HEK293 (cell line): ENCODE results near the gene MRPL34.
A peak's percentile ranks its signal among the peaks of the same experiment; 100 is the strongest.

Experiments used
- BCL11B ChIP-seq: fragments of 450-650 bp; formaldehyde crosslinking; IDR thresholded peaks from 2 replicates; pipeline ENCODE4 v1.5.1; 2016; ENCODE audit warnings: low read depth, missing biosample characterization, missing genetic modification characterization
- EGR2 ChIP-seq: fragments of 450-650 bp; formaldehyde crosslinking; IDR thresholded peaks from 2 replicates; pipeline ENCODE4 v1.5.1; 2016; ENCODE audit warnings: low read depth, missing biosample characterization, missing genetic modification characterization
- GLIS1 ChIP-seq: fragments of 450-650 bp; formaldehyde crosslinking; IDR thresholded peaks from 2 replicates; pipeline ENCODE4 v1.5.1; 2016; ENCODE audit warnings: missing biosample characterization, missing genetic modification characterization
- KLF16 ChIP-seq: fragments of 450-650 bp; formaldehyde crosslinking; IDR thresholded peaks from 2 replicates; pipeline ENCODE4 v1.5.1; 2017; ENCODE audit warnings: missing biosample characterization, missing genetic modification characterization
- KLF8 ChIP-seq: fragments of 450-650 bp; formaldehyde crosslinking; IDR thresholded peaks from 2 replicates; pipeline ENCODE4 v1.5.1; 2016; ENCODE audit warnings: missing biosample characterization, missing genetic modification characterization
- MEIS1 ChIP-seq: sonication (generic); formaldehyde crosslinking; IDR thresholded peaks from 2 replicates; pipeline ENCODE4 v1.8.1; 2022; ENCODE audit warnings: missing genetic modification reagents, mild to moderate bottlenecking, borderline replicate concordance
- OSR2 ChIP-seq: fragments of 450-650 bp; formaldehyde crosslinking; IDR thresholded peaks from 2 replicates; pipeline ENCODE4 v1.5.1; 2016; ENCODE audit warnings: missing biosample characterization, missing genetic modification characterization
- SP2 ChIP-seq: fragments of 450-650 bp; formaldehyde crosslinking; IDR thresholded peaks from 2 replicates; pipeline ENCODE4 v1.5.1; 2016; ENCODE audit warnings: missing biosample characterization, missing genetic modification characterization
- SP3 ChIP-seq: fragments of 450-650 bp; formaldehyde crosslinking; IDR thresholded peaks from 2 replicates; pipeline ENCODE4 v1.5.1; 2016; ENCODE audit warnings: missing biosample characterization, missing genetic modification characterization
- ZBTB20 ChIP-seq: fragments of 450-650 bp; formaldehyde crosslinking; IDR thresholded peaks from 2 replicates; pipeline ENCODE4 v1.5.1; 2016; ENCODE audit warnings: missing biosample characterization, missing genetic modification characterization
- ZBTB7A ChIP-seq: fragments of 450-650 bp; formaldehyde crosslinking; IDR thresholded peaks from 2 replicates; pipeline ENCODE4 v1.5.1; 2016; ENCODE audit warnings: low read depth, missing biosample characterization, missing genetic modification characterization
- ZBTB8A ChIP-seq: fragments of 450-650 bp; formaldehyde crosslinking; IDR thresholded peaks from 2 replicates; pipeline ENCODE4 v1.5.1; 2016; ENCODE audit warnings: missing biosample characterization, missing genetic modification characterization
- ZFHX2 ChIP-seq: fragments of 450-650 bp; formaldehyde crosslinking; conservative IDR thresholded peaks from 2 replicates; pipeline ENCODE4 v1.5.1; 2016; ENCODE audit warnings: missing biosample characterization, missing genetic modification characterization
- ZFP69B ChIP-seq: fragments of 450-650 bp; formaldehyde crosslinking; IDR thresholded peaks from 2 replicates; pipeline ENCODE4 v1.5.1; 2016; ENCODE audit warnings: missing biosample characterization, missing genetic modification characterization
- ZIC2 ChIP-seq: fragments of 450-650 bp; formaldehyde crosslinking; IDR thresholded peaks from 2 replicates; pipeline ENCODE4 v1.5.1; 2016; ENCODE audit warnings: missing biosample characterization, missing genetic modification characterization
- ZNF19 ChIP-seq: fragments of 450-650 bp; formaldehyde crosslinking; IDR thresholded peaks from 2 replicates; pipeline ENCODE4; 2016; ENCODE audit warnings: missing biosample characterization, missing genetic modification characterization, low read depth
- ZNF335 ChIP-seq: fragments of 450-650 bp; formaldehyde crosslinking; conservative IDR thresholded peaks from 2 replicates; pipeline ENCODE4 v1.5.1; 2016; ENCODE audit warnings: missing biosample characterization, missing genetic modification characterization
- ZNF37A ChIP-seq: fragments of 450-650 bp; IDR thresholded peaks from 2 replicates; pipeline ENCODE4 v1.5.1; 2018; ENCODE audit warnings: missing biosample characterization, missing genetic modification characterization
- ZNF423 ChIP-seq: fragments of 450-650 bp; formaldehyde crosslinking; IDR thresholded peaks from 2 replicates; pipeline ENCODE4 v1.5.1; 2016; ENCODE audit warnings: missing biosample characterization, missing genetic modification characterization
- ZNF510 ChIP-seq: fragments of 450-650 bp; formaldehyde crosslinking; IDR thresholded peaks from 2 replicates; pipeline ENCODE4 v1.5.1; 2018; ENCODE audit warnings: mild to moderate bottlenecking, missing genetic modification characterization, missing biosample characterization; ENCODE audit not compliant: insufficient replicate concordance
- ZNF514 ChIP-seq: fragments of 450-650 bp; formaldehyde crosslinking; IDR thresholded peaks from 2 replicates; pipeline ENCODE4 v1.5.1; 2016; ENCODE audit warnings: missing biosample characterization, missing genetic modification characterization
- ZNF571 ChIP-seq: fragments of 450-650 bp; formaldehyde crosslinking; IDR thresholded peaks from 2 replicates; pipeline ENCODE4 v1.5.0; 2017; ENCODE audit warnings: missing biosample characterization, missing genetic modification characterization
- ZNF600 ChIP-seq: fragments of 450-650 bp; formaldehyde crosslinking; IDR thresholded peaks from 2 replicates; pipeline ENCODE4 v1.5.1; 2016; ENCODE audit warnings: missing biosample characterization, missing genetic modification characterization
- ZNF654 ChIP-seq: fragments of 450-650 bp; formaldehyde crosslinking; IDR thresholded peaks from 2 replicates; pipeline ENCODE4 v1.5.1; 2016; ENCODE audit warnings: low read depth, missing biosample characterization, missing genetic modification characterization
- ZNF792 ChIP-seq: fragments of 450-650 bp; formaldehyde crosslinking; IDR thresholded peaks from 2 replicates; pipeline ENCODE4 v1.5.1; 2016; ENCODE audit warnings: missing biosample characterization, missing genetic modification characterization
- ZXDB ChIP-seq: fragments of 450-650 bp; formaldehyde crosslinking; IDR thresholded peaks from 2 replicates; pipeline ENCODE4 v1.5.1; 2016; ENCODE audit warnings: missing biosample characterization, missing genetic modification characterization
- TF ChIP-seq, protein P1 (sequence below): fragments of 450-650 bp; formaldehyde crosslinking; IDR thresholded peaks from 2 replicates; pipeline ENCODE4 v1.5.0; 2017; ENCODE audit warnings: missing biosample characterization, missing genetic modification characterization, borderline replicate concordance
- TF ChIP-seq, protein P2 (sequence below): fragments of 450-650 bp; IDR thresholded peaks from 2 replicates; pipeline ENCODE4 v1.5.1; 2018; ENCODE audit warnings: missing biosample characterization, missing genetic modification characterization
- TF ChIP-seq, protein P3 (sequence below): fragments of 450-650 bp; formaldehyde crosslinking; IDR thresholded peaks from 2 replicates; pipeline ENCODE4 v1.5.1; 2016; ENCODE audit warnings: missing biosample characterization, missing genetic modification characterization
- TF ChIP-seq, protein P4 (sequence below): fragments of 450-650 bp; formaldehyde crosslinking; IDR thresholded peaks from 2 replicates; pipeline ENCODE4 v1.5.1; 2017; ENCODE audit warnings: missing biosample characterization, missing genetic modification characterization
- TF ChIP-seq, protein P5 (sequence below): fragments of 450-650 bp; formaldehyde crosslinking; IDR thresholded peaks from 2 replicates; pipeline ENCODE4 v1.5.1; 2016; ENCODE audit warnings: missing biosample characterization, missing genetic modification characterization
- TF ChIP-seq, protein P6 (sequence below): fragments of 450-650 bp; formaldehyde crosslinking; IDR thresholded peaks from 2 replicates; pipeline ENCODE4 v1.5.1; 2016; ENCODE audit warnings: missing biosample characterization, missing genetic modification characterization

MRPL34 gene

DNA sequence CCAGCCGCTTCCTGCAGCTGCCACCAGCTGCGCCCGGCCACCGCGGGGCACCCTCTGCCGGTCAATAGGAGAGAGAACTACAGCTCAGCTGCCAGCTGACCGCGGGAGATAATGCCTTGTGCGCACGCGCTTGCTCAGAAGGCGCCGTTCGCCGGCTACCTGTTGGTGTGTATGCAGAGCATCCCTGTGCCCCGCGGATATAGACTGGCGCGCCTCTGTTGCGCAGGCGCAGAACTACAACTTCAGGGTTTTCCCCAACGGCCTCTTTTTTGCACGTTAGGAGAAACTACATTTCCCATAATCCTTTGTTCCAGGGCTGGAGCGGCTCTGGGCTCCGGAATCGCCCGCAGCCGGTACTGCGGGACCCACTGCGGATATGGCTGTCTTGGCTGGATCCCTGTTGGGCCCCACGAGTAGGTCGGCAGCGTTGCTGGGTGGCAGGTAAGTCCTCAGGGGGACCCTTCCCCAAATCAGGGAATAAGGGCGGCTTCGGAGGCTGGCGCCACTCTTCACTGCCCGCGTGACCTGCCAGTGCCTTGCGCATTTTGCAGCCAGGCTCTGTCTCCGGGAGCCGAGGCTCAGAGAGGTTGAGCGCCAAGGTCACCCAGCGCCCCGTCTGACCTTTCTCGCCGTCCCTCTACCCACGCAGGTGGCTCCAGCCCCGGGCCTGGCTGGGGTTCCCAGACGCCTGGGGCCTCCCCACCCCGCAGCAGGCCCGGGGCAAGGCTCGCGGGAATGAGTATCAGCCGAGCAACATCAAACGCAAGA, at the start of gene MRPL34 (continued):
- TF ChIP-seq, protein P1, sequence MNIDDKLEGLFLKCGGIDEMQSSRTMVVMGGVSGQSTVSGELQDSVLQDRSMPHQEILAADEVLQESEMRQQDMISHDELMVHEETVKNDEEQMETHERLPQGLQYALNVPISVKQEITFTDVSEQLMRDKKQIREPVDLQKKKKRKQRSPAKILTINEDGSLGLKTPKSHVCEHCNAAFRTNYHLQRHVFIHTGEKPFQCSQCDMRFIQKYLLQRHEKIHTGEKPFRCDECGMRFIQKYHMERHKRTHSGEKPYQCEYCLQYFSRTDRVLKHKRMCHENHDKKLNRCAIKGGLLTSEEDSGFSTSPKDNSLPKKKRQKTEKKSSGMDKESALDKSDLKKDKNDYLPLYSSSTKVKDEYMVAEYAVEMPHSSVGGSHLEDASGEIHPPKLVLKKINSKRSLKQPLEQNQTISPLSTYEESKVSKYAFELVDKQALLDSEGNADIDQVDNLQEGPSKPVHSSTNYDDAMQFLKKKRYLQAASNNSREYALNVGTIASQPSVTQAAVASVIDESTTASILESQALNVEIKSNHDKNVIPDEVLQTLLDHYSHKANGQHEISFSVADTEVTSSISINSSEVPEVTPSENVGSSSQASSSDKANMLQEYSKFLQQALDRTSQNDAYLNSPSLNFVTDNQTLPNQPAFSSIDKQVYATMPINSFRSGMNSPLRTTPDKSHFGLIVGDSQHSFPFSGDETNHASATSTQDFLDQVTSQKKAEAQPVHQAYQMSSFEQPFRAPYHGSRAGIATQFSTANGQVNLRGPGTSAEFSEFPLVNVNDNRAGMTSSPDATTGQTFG (tag by site-specific recombination): no peak
- TF ChIP-seq ZFHX2 (tag by site-specific recombination): 0 out of 2 replicates have a peak, but pooled peaks have one; percentile 22
- no peak for TF ChIP-seq ZNF571 (tag by site-specific recombination)
- TF ChIP-seq ZNF654: peak; percentile 37
- TF ChIP-seq ZNF514 (tag by site-specific recombination): no peak
- TF ChIP-seq, protein P2, sequence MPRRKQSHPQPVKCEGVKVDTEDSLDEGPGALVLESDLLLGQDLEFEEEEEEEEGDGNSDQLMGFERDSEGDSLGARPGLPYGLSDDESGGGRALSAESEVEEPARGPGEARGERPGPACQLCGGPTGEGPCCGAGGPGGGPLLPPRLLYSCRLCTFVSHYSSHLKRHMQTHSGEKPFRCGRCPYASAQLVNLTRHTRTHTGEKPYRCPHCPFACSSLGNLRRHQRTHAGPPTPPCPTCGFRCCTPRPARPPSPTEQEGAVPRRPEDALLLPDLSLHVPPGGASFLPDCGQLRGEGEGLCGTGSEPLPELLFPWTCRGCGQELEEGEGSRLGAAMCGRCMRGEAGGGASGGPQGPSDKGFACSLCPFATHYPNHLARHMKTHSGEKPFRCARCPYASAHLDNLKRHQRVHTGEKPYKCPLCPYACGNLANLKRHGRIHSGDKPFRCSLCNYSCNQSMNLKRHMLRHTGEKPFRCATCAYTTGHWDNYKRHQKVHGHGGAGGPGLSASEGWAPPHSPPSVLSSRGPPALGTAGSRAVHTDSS (tag by site-specific recombination): no peak
- TF ChIP-seq MEIS1 (CRISPR knock-in tag): no peak
- TF ChIP-seq ZXDB (tag by site-specific recombination): peak; percentile 61; the same call in 1 of the 2 replicates
- peak; percentile 99 for TF ChIP-seq ZIC2
- TF ChIP-seq ZNF600 (tag by site-specific recombination): peak; percentile 89
- no peak for TF ChIP-seq ZNF510 (tag by site-specific recombination)
- peak; percentile 43; the same call in 1 of the 2 replicates for TF ChIP-seq KLF8 (tag by site-specific recombination)
- 0 out of 2 replicates have a peak, but pooled peaks have one; percentile 22 for TF ChIP-seq ZNF792 (tag by site-specific recombination)
- TF ChIP-seq, protein P3, sequence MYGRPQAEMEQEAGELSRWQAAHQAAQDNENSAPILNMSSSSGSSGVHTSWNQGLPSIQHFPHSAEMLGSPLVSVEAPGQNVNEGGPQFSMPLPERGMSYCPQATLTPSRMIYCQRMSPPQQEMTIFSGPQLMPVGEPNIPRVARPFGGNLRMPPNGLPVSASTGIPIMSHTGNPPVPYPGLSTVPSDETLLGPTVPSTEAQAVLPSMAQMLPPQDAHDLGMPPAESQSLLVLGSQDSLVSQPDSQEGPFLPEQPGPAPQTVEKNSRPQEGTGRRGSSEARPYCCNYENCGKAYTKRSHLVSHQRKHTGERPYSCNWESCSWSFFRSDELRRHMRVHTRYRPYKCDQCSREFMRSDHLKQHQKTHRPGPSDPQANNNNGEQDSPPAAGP (tag by site-specific recombination): 0 out of 2 replicates have a peak, but pooled peaks have one; percentile 25
- 0 out of 2 replicates have a peak, but pooled peaks have one; percentile 10 for TF ChIP-seq BCL11B (tag by site-specific recombination)
- TF ChIP-seq SP3 (tag by site-specific recombination): peak; percentile 64
- no peak for TF ChIP-seq EGR2 (tag by site-specific recombination)
- peak; percentile 96 for TF ChIP-seq ZBTB20 (tag by site-specific recombination)
- TF ChIP-seq ZFP69B: peak; percentile 99
- TF ChIP-seq KLF16: no peak
- TF ChIP-seq OSR2 (tag by site-specific recombination): peak; percentile 88
- TF ChIP-seq ZNF19 (tag by site-specific recombination): no peak
- TF ChIP-seq, protein P4, sequence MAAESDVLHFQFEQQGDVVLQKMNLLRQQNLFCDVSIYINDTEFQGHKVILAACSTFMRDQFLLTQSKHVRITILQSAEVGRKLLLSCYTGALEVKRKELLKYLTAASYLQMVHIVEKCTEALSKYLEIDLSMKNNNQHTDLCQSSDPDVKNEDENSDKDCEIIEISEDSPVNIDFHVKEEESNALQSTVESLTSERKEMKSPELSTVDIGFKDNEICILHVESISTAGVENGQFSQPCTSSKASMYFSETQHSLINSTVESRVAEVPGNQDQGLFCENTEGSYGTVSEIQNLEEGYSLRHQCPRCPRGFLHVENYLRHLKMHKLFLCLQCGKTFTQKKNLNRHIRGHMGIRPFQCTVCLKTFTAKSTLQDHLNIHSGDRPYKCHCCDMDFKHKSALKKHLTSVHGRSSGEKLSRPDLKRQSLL (tag by site-specific recombination): peak; percentile 99
- TF ChIP-seq, protein P5, sequence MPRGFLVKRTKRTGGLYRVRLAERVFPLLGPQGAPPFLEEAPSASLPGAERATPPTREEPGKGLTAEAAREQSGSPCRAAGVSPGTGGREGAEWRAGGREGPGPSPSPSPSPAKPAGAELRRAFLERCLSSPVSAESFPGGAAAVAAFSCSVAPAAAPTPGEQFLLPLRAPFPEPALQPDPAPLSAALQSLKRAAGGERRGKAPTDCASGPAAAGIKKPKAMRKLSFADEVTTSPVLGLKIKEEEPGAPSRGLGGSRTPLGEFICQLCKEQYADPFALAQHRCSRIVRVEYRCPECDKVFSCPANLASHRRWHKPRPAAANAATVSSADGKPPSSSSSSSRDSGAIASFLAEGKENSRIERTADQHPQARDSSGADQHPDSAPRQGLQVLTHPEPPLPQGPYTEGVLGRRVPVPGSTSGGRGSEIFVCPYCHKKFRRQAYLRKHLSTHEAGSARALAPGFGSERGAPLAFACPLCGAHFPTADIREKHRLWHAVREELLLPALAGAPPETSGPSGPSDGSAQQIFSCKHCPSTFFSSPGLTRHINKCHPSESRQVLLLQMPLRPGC (tag by site-specific recombination): peak; percentile 68
- no peak for TF ChIP-seq ZNF37A
- TF ChIP-seq SP2 (tag by site-specific recombination): peak; percentile 86
- TF ChIP-seq ZBTB7A (tag by site-specific recombination): peak; percentile 40; the same call in 1 of the 2 replicates
- peak; percentile 100 for TF ChIP-seq ZNF335 (tag by site-specific recombination)
- no peak for TF ChIP-seq ZNF423 (tag by site-specific recombination)
- TF ChIP-seq ZBTB8A (tag by site-specific recombination): peak; percentile 59
- peak; percentile 97 for TF ChIP-seq GLIS1 (tag by site-specific recombination)
- TF ChIP-seq, protein P6, sequence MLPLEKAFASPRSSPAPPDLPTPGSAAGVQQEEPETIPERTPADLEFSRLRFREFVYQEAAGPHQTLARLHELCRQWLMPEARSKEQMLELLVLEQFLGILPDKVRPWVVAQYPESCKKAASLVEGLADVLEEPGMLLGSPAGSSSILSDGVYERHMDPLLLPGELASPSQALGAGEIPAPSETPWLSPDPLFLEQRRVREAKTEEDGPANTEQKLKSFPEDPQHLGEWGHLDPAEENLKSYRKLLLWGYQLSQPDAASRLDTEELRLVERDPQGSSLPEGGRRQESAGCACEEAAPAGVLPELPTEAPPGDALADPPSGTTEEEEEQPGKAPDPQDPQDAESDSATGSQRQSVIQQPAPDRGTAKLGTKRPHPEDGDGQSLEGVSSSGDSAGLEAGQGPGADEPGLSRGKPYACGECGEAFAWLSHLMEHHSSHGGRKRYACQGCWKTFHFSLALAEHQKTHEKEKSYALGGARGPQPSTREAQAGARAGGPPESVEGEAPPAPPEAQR (tag by site-specific recombination): no peak
